DOHH2 (cell line): ENCODE data around the gene MED20.

Experiments
- H3F3A ChIP-seq: fragments of 200-600 bp; sonication (generic), shearing (Covaris generic); 2 replicates; pipeline ENCODE4 v1.6.0; 2016; ENCODE audit warnings: antibody characterized with exemption, mild to moderate bottlenecking; ENCODE audit not compliant: control insufficient read depth, insufficient read depth
- H3K27ac ChIP-seq: fragments of 200-600 bp; sonication (generic); 2 replicates; pipeline ENCODE4 v1.5.1; 2014; ENCODE audit warnings: low read depth, mild to moderate bottlenecking, low read length, moderate library complexity
- H3K27me3 ChIP-seq: fragments of 200-600 bp; sonication (generic); 2 replicates; pipeline ENCODE4 v1.6.1; 2014; ENCODE audit warnings: mild to moderate bottlenecking, low read length, mixed read lengths; ENCODE audit not compliant: control insufficient read depth
- H3K36me3 ChIP-seq: fragments of 200-600 bp; sonication (generic); 2 replicates; pipeline ENCODE4 v1.6.1; 2014; ENCODE audit warnings: mild to moderate bottlenecking, low read length, moderate library complexity, mixed read lengths; ENCODE audit not compliant: control insufficient read depth
- H3K4me1 ChIP-seq: fragments of 200-600 bp; sonication (generic); 2 replicates; pipeline ENCODE4 v1.6.1; 2014; ENCODE audit warnings: mild to moderate bottlenecking, low read length, mixed read lengths; ENCODE audit not compliant: control insufficient read depth
- H3K4me2 ChIP-seq: fragments of 200-600 bp; sonication (generic); 2 replicates; pipeline ENCODE4 v1.6.0; 2014; ENCODE audit warnings: mild to moderate bottlenecking, low read length, moderate library complexity
- H3K4me3 ChIP-seq: fragments of 200-600 bp; sonication (generic); 2 replicates; pipeline ENCODE4 v1.5.1; 2014; ENCODE audit warnings: mild to moderate bottlenecking, low read length, mixed read lengths
- H3K79me2 ChIP-seq: fragments of 200-600 bp; sonication (generic); 2 replicates; pipeline ENCODE4 v1.6.1; 2014; ENCODE audit warnings: mild to moderate bottlenecking, low read length, mixed read lengths; ENCODE audit not compliant: control insufficient read depth
- H3K9me2 ChIP-seq: fragments of 200-600 bp; sonication (generic); replicated peaks from 2 replicates; pipeline ENCODE4 v1.6.1; 2014; ENCODE audit warnings: mild to moderate bottlenecking, low read length, mixed read lengths; ENCODE audit not compliant: control insufficient read depth
- H3K9me3 ChIP-seq: fragments of 200-600 bp; sonication (generic); 2 replicates; pipeline ENCODE4 v1.6.1; 2014; ENCODE audit warnings: antibody characterized with exemption, low read length, mixed read lengths; ENCODE audit not compliant: control insufficient read depth, insufficient read depth
- H4K20me1 ChIP-seq: fragments of 200-600 bp; sonication (generic); 2 replicates; pipeline ENCODE4 v1.6.0; 2014; ENCODE audit warnings: low read depth, mild to moderate bottlenecking, antibody characterized with exemption, low read length, moderate library complexity; ENCODE audit not compliant: control insufficient read depth, insufficient read depth
- EZH2phosphoT487 ChIP-seq: fragments of 200-600 bp; sonication (generic); IDR thresholded peaks from 2 replicates; pipeline ENCODE4 v1.6.1; 2017; ENCODE audit warnings: borderline replicate concordance, mild to moderate bottlenecking, antibody characterized with exemption, low read length, moderate library complexity, mixed read lengths
- TF ChIP-seq, protein P1 (sequence below): fragments of 200-600 bp; sonication (generic); IDR thresholded peaks from one replicate; pipeline ENCODE4 v1.5.1; 2014; ENCODE audit warnings: antibody characterized with exemption, mild to moderate bottlenecking, low read depth, low read length; ENCODE audit not compliant: poor library complexity, severe bottlenecking

Gene MED20

DNA sequence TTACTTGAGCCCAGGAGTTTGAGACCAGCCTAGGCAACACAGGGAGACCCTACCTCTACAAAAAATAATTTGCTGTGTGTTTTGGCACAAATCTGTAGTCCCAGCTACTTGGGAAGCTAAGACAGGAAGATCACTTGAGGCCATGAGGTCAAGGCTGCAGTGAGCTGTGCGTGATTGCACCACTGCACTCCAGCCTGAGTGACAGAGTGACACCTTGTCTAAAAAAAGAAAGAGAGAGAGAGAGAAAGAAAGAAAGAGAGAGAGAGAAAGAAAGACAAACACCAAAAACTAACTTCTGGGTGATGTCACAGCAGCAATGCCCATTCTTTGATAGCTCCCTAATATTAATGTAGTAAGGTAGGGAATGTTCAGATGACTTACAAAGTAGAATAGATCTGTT, 46.2 kb downstream of the MED20 start:
- H3K4me2 ChIP-seq, result peak overlapping the region; percentile 17; the same call in 1 of the 2 replicates
- no peaks in the 10 kb centered on the region for H3K27me3 ChIP-seq
- TF ChIP-seq, protein P1, sequence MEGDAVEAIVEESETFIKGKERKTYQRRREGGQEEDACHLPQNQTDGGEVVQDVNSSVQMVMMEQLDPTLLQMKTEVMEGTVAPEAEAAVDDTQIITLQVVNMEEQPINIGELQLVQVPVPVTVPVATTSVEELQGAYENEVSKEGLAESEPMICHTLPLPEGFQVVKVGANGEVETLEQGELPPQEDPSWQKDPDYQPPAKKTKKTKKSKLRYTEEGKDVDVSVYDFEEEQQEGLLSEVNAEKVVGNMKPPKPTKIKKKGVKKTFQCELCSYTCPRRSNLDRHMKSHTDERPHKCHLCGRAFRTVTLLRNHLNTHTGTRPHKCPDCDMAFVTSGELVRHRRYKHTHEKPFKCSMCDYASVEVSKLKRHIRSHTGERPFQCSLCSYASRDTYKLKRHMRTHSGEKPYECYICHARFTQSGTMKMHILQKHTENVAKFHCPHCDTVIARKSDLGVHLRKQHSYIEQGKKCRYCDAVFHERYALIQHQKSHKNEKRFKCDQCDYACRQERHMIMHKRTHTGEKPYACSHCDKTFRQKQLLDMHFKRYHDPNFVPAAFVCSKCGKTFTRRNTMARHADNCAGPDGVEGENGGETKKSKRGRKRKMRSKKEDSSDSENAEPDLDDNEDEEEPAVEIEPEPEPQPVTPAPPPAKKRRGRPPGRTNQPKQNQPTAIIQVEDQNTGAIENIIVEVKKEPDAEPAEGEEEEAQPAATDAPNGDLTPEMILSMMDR, result no peak
- TF ChIP-seq EZH2phosphoT487, result no peak
- no peak overlapping the region for H3K27ac ChIP-seq
- no peak overlapping the region for H3K4me3 ChIP-seq
- H3K4me1 ChIP-seq, result peaks cover 47% of the 10 kb centered on the region
- H3F3A ChIP-seq, result no peaks in the 10 kb centered on the region
- H3K9me3 ChIP-seq, result peaks cover 3% of the 10 kb centered on the region; the same call in 1 of the 2 replicates
- peaks cover 7% of the 10 kb centered on the region for H3K36me3 ChIP-seq
- H3K79me2 ChIP-seq, result no peaks in the 10 kb centered on the region
- H3K9me2 ChIP-seq, result no peaks in the 10 kb centered on the region
- H4K20me1 ChIP-seq, result no peaks in the 10 kb centered on the region

DNA sequence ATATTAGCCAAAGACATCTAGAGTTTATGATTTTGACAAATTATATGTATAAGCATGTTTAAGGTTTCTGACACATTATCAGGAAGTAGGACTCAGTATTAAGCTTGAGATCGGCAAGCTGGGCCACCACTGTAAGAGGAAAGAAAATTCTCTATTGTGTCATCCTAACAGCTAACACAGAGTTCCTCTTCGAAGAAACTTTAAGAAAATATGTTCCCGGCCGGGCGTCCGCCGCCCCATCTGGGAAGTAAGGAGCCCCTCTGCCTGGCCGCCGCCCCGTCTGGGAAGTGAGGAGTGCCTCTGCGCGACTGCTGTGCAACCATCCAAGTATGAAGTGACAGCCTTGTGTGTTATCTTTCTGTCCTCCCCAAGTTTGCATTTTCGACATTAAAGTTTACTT, 48.8 kb downstream of the MED20 start:
- peaks cover 62% of the 10 kb centered on the region for H3K4me1 ChIP-seq
- peak overlapping the region; percentile 6; the same call in 1 of the 2 replicates for H3K27ac ChIP-seq
- TF ChIP-seq, protein P1, result no peak
- TF ChIP-seq EZH2phosphoT487, result no peak
- H3K9me3 ChIP-seq, result peaks cover 3% of the 10 kb centered on the region; the same call in 1 of the 2 replicates
- H3K27me3 ChIP-seq, result no peaks in the 10 kb centered on the region
- H4K20me1 ChIP-seq, result no peaks in the 10 kb centered on the region
- no peaks in the 10 kb centered on the region for H3K79me2 ChIP-seq
- H3K36me3 ChIP-seq, result peaks cover 7% of the 10 kb centered on the region
- no peaks in the 10 kb centered on the region for H3F3A ChIP-seq
- peak overlapping the region; percentile 31 for H3K4me2 ChIP-seq
- H3K4me3 ChIP-seq, result 0 out of 2 replicates have a peak overlapping the region, but pooled peaks have one; percentile 3
- H3K9me2 ChIP-seq, result no peaks in the 10 kb centered on the region

GRCh38 chr6:41871691-41872090, 49.2 kb downstream of the MED20 start:
- peak overlapping the region; percentile 31 for H3K4me2 ChIP-seq
- no peak for TF ChIP-seq EZH2phosphoT487
- TF ChIP-seq, protein P1, result no peak
- peak overlapping the region; percentile 3; the same call in 1 of the 2 replicates for H3K4me3 ChIP-seq
- H3K9me2 ChIP-seq, result no peaks in the 10 kb centered on the region
- peaks cover 62% of the 10 kb centered on the region for H3K4me1 ChIP-seq
- H3K9me3 ChIP-seq, result peaks cover 3% of the 10 kb centered on the region; the same call in 1 of the 2 replicates
- H3K79me2 ChIP-seq, result no peaks in the 10 kb centered on the region
- H3K36me3 ChIP-seq, result peaks cover 9% of the 10 kb centered on the region
- H3K27ac ChIP-seq, result peak overlapping the region; percentile 6; the same call in 1 of the 2 replicates
- H3F3A ChIP-seq, result no peaks in the 10 kb centered on the region
- H3K27me3 ChIP-seq, result no peaks in the 10 kb centered on the region
- H4K20me1 ChIP-seq, result no peaks in the 10 kb centered on the region

- no peaks in the 10 kb centered on the region for H3K9me3 ChIP-seq
- H4K20me1 ChIP-seq, result no peaks in the 10 kb centered on the region
- no peaks in the 10 kb centered on the region for H3K27me3 ChIP-seq
- TF ChIP-seq, protein P1, result no peak
- TF ChIP-seq EZH2phosphoT487, result no peak
- no peak overlapping the region for H3K27ac ChIP-seq
- no peaks in the 10 kb centered on the region for H3K79me2 ChIP-seq
- H3K4me2 ChIP-seq, result no peak overlapping the region
- H3K4me1 ChIP-seq, result no peaks in the 10 kb centered on the region
- H3K36me3 ChIP-seq, result no peaks in the 10 kb centered on the region
- H3F3A ChIP-seq, result no peaks in the 10 kb centered on the region
- no peak overlapping the region for H3K4me3 ChIP-seq
- no peaks in the 10 kb centered on the region for H3K9me2 ChIP-seq
Measured at GRCh38 chr6:41859356-41859755, 61.6 kb downstream of the MED20 start.
